HT1080 (cell line): Measurements from ENCODE around the gene IFNA10. TPM values are rescaled to one million over a fixed set of nuclear protein-coding genes. Genes with fewer than 3 reads are reported as not detected.
"Not testable (repeated sequence)": the region's sequence is repeated elsewhere in the genome, so short reads cannot be mapped to it uniquely, and the experiment has no call there.

Experiments used
- DNase-seq: peaks from one replicate; pipeline ENCODE4 v3.0.0-alpha.2; 2015; ENCODE audit warnings: low read depth
- polyA plus RNA-seq, 2 experiments: library from polyadenylated mRNA; depleted of rRNA; stranded (reverse); fragments of >200 nt; gene quantifications; 2 replicates each; pipeline ENCODE4 v1.2.3, GENCODE V29; 2015
- total RNA-seq: library from RNA; depleted of rRNA; stranded (reverse); fragments of >200 nt; shearing (Covaris generic); gene quantifications from 2 replicates; pipeline ENCODE4 v1.2.3, GENCODE V29; 2014; rRNA removed

IFNA10 gene
- total RNA-seq: not detected in 2 replicates
- polyA plus RNA-seq (2015; cell fraction: cytosol; rRNA removed): not detected in 2 replicates
- polyA plus RNA-seq (2015; cell fraction: nucleus; rRNA removed): not detected in 2 replicates

- DNase-seq: not testable (repeated sequence)
These were observed at the start of gene IFNA10 for GRCh38 chr9:21207043-21207442. TSS of gene IFNA10 (minus strand) at chr9:21207143. CDS start at chr9:21207097, 46 bp downstream.

- no peak for DNase-seq
These were observed 48.7 kb upstream of the IFNA10 start for GRCh38 chr9:21255538-21256212.

DNA sequence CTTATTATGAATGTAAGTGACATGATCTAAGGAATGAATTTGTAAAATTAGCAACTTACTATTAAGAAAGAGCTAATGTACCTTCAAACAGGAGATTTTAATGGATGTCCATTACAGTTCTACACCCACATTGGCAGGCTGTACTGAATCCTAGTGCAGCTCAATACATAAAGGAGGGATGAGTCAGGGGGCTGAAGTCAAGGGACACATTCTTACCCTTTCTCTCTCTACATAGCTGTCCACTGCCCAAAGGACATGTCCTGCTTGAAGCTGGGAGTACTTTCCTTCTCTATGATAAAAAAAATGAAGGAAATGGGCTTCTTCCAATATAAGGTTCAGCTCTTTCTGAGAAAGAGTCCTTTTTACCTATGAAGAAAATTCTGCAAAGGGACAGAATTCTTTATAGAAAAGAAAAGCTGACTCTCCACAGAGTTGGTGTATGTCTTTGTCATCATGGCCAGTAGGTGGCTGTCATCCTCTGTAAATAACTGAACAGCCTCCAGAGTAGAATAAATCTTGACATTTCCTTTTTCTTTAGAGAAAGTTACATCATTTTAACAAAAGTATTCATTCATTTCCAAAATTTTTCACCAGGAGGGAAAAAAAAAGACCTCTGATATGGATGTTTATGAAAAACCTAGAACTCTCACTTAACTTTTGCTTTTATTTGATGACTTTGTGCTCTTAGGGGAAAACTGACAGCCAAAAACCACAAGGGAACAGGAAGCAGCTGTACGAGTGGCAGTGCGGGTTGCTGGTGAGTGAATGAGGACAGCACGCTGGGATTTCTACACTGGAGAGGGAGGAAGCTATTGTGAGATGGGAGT is 46.0 kb upstream of the IFNA10 start:
- peak; percentile 44 for DNase-seq

GRCh38 chr9:21251638-21252037 is 44.7 kb upstream of the IFNA10 start:
- DNase-seq: no peak

DNA sequence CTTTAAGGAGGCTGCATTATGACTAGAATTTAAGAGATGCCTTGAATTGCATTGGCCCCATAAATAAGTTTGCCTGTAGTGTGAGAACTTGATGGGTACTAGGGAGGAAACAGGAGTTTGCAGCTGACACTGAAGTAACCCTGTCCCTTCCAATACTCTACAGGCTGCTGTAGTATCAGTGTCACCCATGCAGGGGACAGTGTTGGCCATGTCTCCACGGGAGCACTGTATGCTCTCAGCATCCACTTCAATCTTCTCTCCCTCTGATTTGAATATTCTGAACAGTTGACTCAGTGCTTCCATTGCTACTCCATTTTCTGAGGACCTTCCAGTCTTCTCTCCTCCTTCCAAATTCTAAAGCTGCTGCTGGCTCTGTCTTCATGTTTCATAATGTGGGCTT is 44.2 kb upstream of the IFNA10 start:
- no peak for DNase-seq

- DNase-seq: no peak
These were observed 37.9 kb upstream of the IFNA10 start for GRCh38 chr9:21244836-21245235.

DNA sequence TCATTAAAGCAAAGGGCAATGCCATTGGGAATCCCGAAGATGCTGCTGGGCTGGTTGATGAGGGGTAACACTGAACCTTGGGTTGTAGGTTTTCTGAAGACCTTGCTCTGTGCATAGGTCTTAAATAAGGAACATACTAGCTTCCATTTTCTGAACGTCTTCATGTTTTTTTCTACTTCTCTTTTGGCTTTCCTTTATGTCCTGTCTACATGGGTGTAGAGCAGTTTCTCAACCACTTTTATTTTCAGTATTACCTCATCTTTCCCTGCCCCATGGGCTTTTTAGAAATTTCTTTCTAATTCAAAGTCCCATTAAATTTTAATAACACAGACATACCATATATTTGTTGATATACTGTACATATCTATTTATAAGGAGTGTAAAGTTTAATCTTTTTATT is 33.0 kb upstream of the IFNA10 start, which contains the start of gene IFNA14:
TSS of gene IFNA14 (minus strand) at position 95 of the 400 bp plus-strand sequence. CDS start at position 25, 70 bp downstream.
- no peak for DNase-seq

- DNase-seq: not testable (repeated sequence)
These were observed 29.4 kb upstream of the IFNA10 start for GRCh38 chr9:21236360-21236714.

DNA sequence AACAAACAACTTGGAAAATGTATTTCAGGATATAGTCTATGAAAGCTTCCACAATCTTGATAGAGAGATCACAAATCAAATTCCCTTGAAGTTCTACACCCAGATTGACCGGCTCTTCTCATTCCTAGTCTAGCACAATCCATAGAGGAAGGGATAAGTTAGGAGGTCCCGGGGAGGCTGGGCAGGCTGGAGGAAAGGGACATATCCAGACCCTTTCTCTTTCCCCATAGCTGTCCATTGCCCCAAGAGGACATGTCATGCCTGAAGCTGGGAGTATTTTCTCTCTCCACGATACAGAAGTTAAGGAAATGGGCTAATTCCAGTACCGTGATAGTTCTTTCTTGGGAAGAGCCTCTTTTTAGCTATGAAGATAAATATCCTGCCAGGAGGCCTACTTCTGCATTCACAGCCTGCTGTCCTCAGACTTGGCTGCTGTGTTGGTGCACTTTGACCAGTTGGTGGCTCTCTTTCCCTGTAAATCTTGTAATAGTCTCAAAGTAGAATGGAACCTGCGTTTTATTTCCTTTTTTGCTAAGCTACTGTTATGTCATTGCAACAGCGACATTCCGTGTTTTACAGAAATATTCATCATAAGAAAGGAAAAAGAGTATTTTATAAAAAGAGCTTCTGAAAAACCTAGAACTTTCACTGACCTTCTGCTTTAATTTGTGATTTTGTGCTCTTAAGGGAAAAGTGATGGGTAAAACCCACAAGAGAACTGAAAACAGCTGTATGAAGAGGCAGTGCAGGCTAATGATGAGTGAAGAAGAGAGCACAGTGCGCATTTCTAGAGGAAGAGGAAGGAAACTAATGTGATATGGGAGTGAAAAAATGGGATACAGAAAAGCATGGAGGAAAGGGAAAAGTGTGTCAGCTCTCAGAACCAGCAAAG is 28.8 kb upstream of the IFNA10 start:
- peak; percentile 43 for DNase-seq

GRCh38 chr9:21234153-21234687 is 27.3 kb upstream of the IFNA10 start:
- no peak for DNase-seq

GRCh38 chr9:21233258-21233657 is 26.3 kb upstream of the IFNA10 start:
- no peak for DNase-seq

GRCh38 chr9:21228122-21228521 is 21.2 kb upstream of the IFNA10 start, which contains the start of gene IFNA17:
TSS of gene IFNA17 (minus strand) at chr9:21228222. CDS start at chr9:21228173, 49 bp downstream.
- no peak for DNase-seq

DNA sequence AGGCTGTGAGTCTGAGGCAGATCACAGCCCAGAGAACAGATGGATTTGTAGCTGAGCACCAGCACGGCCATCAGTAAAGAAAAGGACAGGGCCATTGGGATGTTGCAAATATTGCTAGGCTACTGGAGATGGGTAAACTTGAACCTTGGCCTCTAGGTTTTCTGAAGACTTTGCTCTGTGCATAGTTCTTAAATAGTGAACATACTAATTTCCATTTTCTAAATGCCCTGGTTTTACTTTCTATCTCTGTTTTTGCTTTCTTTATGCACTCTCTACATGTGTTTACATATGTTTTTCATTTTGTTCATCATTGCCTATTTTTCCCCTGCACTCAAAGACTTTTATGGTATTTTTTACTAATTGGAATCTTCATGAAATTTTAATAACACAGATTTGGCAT is 10.3 kb upstream of the IFNA10 start, which contains the start of gene IFNA16:
TSS of gene IFNA16 (minus strand) at position 101 of the 400 bp plus-strand sequence. CDS start at position 95, 6 bp downstream.
- not testable (repeated sequence) for DNase-seq

GRCh38 chr9:21213411-21214326 is 6.7 kb upstream of the IFNA10 start:
- peak; percentile 48 for DNase-seq

DNA sequence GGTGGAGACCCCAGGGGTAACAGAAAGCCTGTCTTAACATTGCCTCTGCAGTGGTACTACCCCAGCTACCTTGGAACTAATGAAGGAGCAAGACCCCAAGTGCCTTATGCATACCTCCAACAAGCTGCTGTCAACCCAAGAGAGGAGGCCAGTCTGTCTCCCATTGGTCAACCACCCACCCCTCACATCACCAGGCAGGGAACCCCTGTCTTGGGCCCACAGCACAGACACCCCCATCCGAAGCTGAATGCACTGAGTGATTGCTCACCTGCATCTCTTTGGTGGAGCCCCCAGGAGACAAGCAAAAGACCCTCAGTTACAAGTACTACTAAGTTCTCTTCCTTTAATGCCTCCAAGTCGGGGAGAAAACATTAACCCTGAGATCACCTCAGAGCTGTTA is 5.2 kb upstream of the IFNA10 start:
- not testable (repeated sequence) for DNase-seq

- DNase-seq: not testable (repeated sequence)
These were observed 3.8 kb upstream of the IFNA10 start for GRCh38 chr9:21210782-21211181.

- no peak for DNase-seq
These were observed 3.4 kb upstream of the IFNA10 start for GRCh38 chr9:21210311-21210710.

GRCh38 chr9:21205204-21205603 is 1.7 kb downstream of the IFNA10 start:
- no peak for DNase-seq

DNA sequence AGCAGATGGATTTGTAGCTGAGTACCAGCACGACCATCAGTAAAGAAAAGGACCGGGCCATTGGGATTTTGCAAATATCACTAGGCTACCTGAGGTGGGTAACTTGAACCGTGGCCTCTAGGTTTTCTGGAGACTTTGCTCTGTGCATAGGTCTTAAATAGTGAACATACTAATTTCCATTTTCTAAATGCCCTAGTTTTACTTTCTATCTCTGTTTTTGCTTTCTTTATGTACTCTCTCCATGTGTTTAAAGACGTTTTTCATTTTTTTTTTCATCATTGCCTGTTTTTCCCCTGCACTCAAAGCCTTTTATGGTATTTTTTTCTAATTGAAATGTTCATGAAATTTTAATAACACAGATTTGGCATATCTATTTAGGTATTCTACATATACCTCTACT is 4.8 kb downstream of the IFNA10 start, which contains the start of gene IFNA7:
TSS of gene IFNA7 (minus strand) at position 101 of the 400 bp plus-strand sequence. CDS start at position 61, 40 bp downstream.
- DNase-seq: not testable (repeated sequence)
